ENCODE results near the gene PIP4P1. TPM values are rescaled to one million over a fixed set of nuclear protein-coding genes. Genes with fewer than 3 reads are reported as not detected.

The PIP4P1 gene
- total and polyA plus RNA-seq, 2 of the 13 experiments (the other 11 are each of a cell fraction or from before 2014, with no cell fraction given): 33.4 to 47.0 TPM

- TF ChIP-seq SNAPC5 (CRISPR knock-in tag; IDR thresholded peaks at IDR 0.05; ENCODE audit: borderline replicate concordance) (peak; percentile 22; the same call in 1 of the 2 replicates), REXO4 (CRISPR knock-in tag; IDR thresholded peaks at IDR 0.05; ENCODE audit: borderline replicate concordance) (no peak), ZNF441 (CRISPR knock-in tag; IDR thresholded peaks at IDR 0.05; ENCODE audit: borderline replicate concordance) (peak; percentile 70; the same call in 1 of the 2 replicates), ZFP36L1 (CRISPR knock-in tag; IDR thresholded peaks at IDR 0.05) (peak; percentile 99), ZGPAT (CRISPR knock-in tag; IDR thresholded peaks at IDR 0.05) (peak; percentile 96), NBN (conservative IDR thresholded peaks at IDR 0.05) (no peak), CENPX (CRISPR knock-in tag; IDR thresholded peaks at IDR 0.05) (no peak), MTERF4 (CRISPR knock-in tag; IDR thresholded peaks at IDR 0.05) (0 out of 2 replicates have a peak, but pooled peaks have one; percentile 27), MXI1 (IDR thresholded peaks at IDR 0.05; ENCODE audit: borderline replicate concordance, low read depth, low read length) (peak; percentile 74; the same call in 1 of the 3 replicates), ZNF44 (CRISPR knock-in tag; IDR thresholded peaks at IDR 0.05) (peak; percentile 64; the same call in 1 of the 2 replicates), KAT8 (CRISPR knock-in tag; IDR thresholded peaks at IDR 0.05) (peak; percentile 97), CCAR2 (optimal IDR thresholded peaks at IDR 0.05; ENCODE audit: low read depth, low read length) (no peak), HOXA9 (CRISPR knock-in tag; IDR thresholded peaks at IDR 0.05; ENCODE audit: borderline replicate concordance) (peak; percentile 36; the same call in 1 of the 2 replicates), HNRNPH1 (optimal IDR thresholded peaks at IDR 0.05; ENCODE audit: low read depth, low read length) (no peak), ZNF792 (CRISPR knock-in tag; IDR thresholded peaks at IDR 0.05) (peak; percentile 98), TEAD2 (CRISPR knock-in tag; IDR thresholded peaks at IDR 0.05) (no peak; the same call in 1 of the 2 replicates), ZNF605 (CRISPR knock-in tag; IDR thresholded peaks at IDR 0.05) (peak; percentile 73), HOXD1 (CRISPR knock-in tag; IDR thresholded peaks at IDR 0.05) (peak; percentile 45), ZBTB8A (CRISPR knock-in tag; IDR thresholded peaks at IDR 0.05; ENCODE audit: borderline replicate concordance, low read depth) (no peak), STAT5B (CRISPR knock-in tag; IDR thresholded peaks at IDR 0.05) (0 out of 2 replicates have a peak, but pooled peaks have one; percentile 63)
- TF ChIP-seq, protein P1, sequence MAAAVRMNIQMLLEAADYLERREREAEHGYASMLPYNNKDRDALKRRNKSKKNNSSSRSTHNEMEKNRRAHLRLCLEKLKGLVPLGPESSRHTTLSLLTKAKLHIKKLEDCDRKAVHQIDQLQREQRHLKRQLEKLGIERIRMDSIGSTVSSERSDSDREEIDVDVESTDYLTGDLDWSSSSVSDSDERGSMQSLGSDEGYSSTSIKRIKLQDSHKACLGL (CRISPR knock-in tag; IDR thresholded peaks at IDR 0.05): peak; percentile 89
- TF ChIP-seq, protein P2, sequence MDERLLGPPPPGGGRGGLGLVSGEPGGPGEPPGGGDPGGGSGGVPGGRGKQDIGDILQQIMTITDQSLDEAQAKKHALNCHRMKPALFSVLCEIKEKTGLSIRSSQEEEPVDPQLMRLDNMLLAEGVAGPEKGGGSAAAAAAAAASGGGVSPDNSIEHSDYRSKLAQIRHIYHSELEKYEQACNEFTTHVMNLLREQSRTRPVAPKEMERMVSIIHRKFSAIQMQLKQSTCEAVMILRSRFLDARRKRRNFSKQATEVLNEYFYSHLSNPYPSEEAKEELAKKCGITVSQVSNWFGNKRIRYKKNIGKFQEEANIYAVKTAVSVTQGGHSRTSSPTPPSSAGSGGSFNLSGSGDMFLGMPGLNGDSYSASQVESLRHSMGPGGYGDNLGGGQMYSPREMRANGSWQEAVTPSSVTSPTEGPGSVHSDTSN (CRISPR knock-in tag; IDR thresholded peaks at IDR 0.05): no peak; the same call in 1 of the 2 replicates
- TF ChIP-seq, protein P3, sequence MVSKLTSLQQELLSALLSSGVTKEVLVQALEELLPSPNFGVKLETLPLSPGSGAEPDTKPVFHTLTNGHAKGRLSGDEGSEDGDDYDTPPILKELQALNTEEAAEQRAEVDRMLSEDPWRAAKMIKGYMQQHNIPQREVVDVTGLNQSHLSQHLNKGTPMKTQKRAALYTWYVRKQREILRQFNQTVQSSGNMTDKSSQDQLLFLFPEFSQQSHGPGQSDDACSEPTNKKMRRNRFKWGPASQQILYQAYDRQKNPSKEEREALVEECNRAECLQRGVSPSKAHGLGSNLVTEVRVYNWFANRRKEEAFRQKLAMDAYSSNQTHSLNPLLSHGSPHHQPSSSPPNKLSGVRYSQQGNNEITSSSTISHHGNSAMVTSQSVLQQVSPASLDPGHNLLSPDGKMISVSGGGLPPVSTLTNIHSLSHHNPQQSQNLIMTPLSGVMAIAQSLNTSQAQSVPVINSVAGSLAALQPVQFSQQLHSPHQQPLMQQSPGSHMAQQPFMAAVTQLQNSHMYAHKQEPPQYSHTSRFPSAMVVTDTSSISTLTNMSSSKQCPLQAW (CRISPR knock-in tag; IDR thresholded peaks at IDR 0.05): peak; percentile 91
These were observed at the start of gene PIP4P1 (continued) for GRCh38 chr14:20461225-20462141.
